Activated CD8-positive, alpha-beta memory T cell treated with anti-CD3 and anti-CD28 coated beads for 1 hour (primary cell): ENCODE measurements around the gene DHX34.
"Not testable (repeated sequence)": the region's sequence is repeated elsewhere in the genome, so short reads cannot be mapped to it uniquely, and the experiment has no call there.

ENCODE experiments used
- DNase-seq, 2 donors: peaks; one replicate each; pipeline ENCODE4 v3.0.0-alpha.2; 2020; ENCODE audit warnings: low read depth in 1 of 2; ENCODE audit errors: extremely low read depth in 1 of 2

Gene DHX34

GRCh38 chr19:47348819-47349795, at the start of gene DHX34:
Gene DHX34 (plus strand): TSS chr19:47349315. CDS start chr19:47353031, 3,716 bp downstream.
- peak; percentile 96 to 98 for DNase-seq

GRCh38 chr19:47300867-47301266, 48.2 kb upstream of the DHX34 start:
- DNase-seq: not testable (repeated sequence)

- no peak for DNase-seq
Observed at GRCh38 chr19:47302249-47302648, 46.9 kb upstream of the DHX34 start.

- no peak for DNase-seq
Observed at GRCh38 chr19:47303966-47304365, 45.1 kb upstream of the DHX34 start.

GRCh38 chr19:47305309-47305751, 43.8 kb upstream of the DHX34 start:
- peak in 1 of 2 donors; percentile 45 for DNase-seq

GRCh38 chr19:47306303-47306702, 42.8 kb upstream of the DHX34 start:
- no peak for DNase-seq

GRCh38 chr19:47309038-47309437, 40.1 kb upstream of the DHX34 start:
- DNase-seq: no peak

- no peak for DNase-seq
Observed at GRCh38 chr19:47309608-47310007, 39.5 kb upstream of the DHX34 start, which contains the start of gene C5AR1. Gene C5AR1 (plus strand): TSS chr19:47309861. CDS start chr19:47309896, 35 bp downstream.

GRCh38 chr19:47310323-47310722, 38.8 kb upstream of the DHX34 start:
- DNase-seq: no peak

GRCh38 chr19:47310819-47311218, 38.3 kb upstream of the DHX34 start:
- no peak for DNase-seq

GRCh38 chr19:47312366-47313006, 36.6 kb upstream of the DHX34 start:
- DNase-seq: no peak

- no peak for DNase-seq
Observed at GRCh38 chr19:47313754-47314295, 35.3 kb upstream of the DHX34 start.

GRCh38 chr19:47315125-47315821, 33.8 kb upstream of the DHX34 start:
- no peak for DNase-seq

- DNase-seq: no peak
Observed at GRCh38 chr19:47316513-47316912, 32.6 kb upstream of the DHX34 start.

- DNase-seq: no peak
Observed at GRCh38 chr19:47319923-47320871, 28.9 kb upstream of the DHX34 start.

- DNase-seq: no peak
Observed at GRCh38 chr19:47321630-47322029, 27.5 kb upstream of the DHX34 start.

- DNase-seq: no peak
Observed at GRCh38 chr19:47322058-47322457, 27.1 kb upstream of the DHX34 start.

GRCh38 chr19:47323409-47323808, 25.7 kb upstream of the DHX34 start:
- DNase-seq: no peak

GRCh38 chr19:47323872-47324271, 25.2 kb upstream of the DHX34 start:
- DNase-seq: no peak

- no peak for DNase-seq
Observed at GRCh38 chr19:47324502-47324901, 24.6 kb upstream of the DHX34 start.
